Breast epithelium (tissue), 4 donors: Measurements from ENCODE around the gene CACNA1E. TPM values are rescaled to one million over a fixed set of nuclear protein-coding genes. Genes with fewer than 3 reads are reported as not detected.
A peak's percentile ranks its signal among the peaks of the same experiment; 100 is the strongest.

Experiments
- DNase-seq, 2 donors: peaks; one replicate each; pipeline ENCODE4 v3.0.0-alpha.2; 2019; ENCODE audit warnings: low spot score in 2 of 2
- H3K27ac ChIP-seq, 2 donors: fragments of 200-600 bp; sonication (generic) in 1 of 2; one replicate each; pipeline ENCODE4 v1.5.1; 2016 to 2019; ENCODE audit warnings: mild to moderate bottlenecking in 1 of 2
- H3K27me3 ChIP-seq, 2 donors: fragments of 200-600 bp; sonication (generic) in 1 of 2; one replicate each; pipeline versions ENCODE4 v1.5.1 to v1.6.0; 2017 to 2019; ENCODE audit warnings: control low read depth in 1 of 2, mild to moderate bottlenecking in 1 of 2
- H3K36me3 ChIP-seq: fragments of 200-600 bp; one replicate; pipeline ENCODE4 v1.5.1; 2019
- H3K4me1 ChIP-seq, 2 donors: fragments of 200-600 bp; sonication (generic); one replicate each; pipeline ENCODE4 v1.5.1; 2016 to 2019; ENCODE audit warnings: control low read depth in 1 of 2
- H3K4me3 ChIP-seq, 3 donors: fragments of 200-600 bp; sonication (generic); 1 replicate in 2 of 3; 2 replicates in 1 of 3; pipeline ENCODE4 v1.5.1; 2016 to 2019; ENCODE audit warnings: mild to moderate bottlenecking in 3 of 3, moderate library complexity in 2 of 3
- H3K9me3 ChIP-seq, 2 donors: fragments of 200-600 bp; sonication (generic) in 1 of 2; one replicate each; pipeline ENCODE4 v1.5.1; 2016 to 2019; ENCODE audit warnings: control low read depth in 1 of 2
- CTCF ChIP-seq, 3 donors: fragments of 450-650 bp; IDR thresholded peaks; one replicate each; pipeline ENCODE4 v1.5.1; 2016 to 2017; ENCODE audit warnings: antibody characterized with exemption in 3 of 3, mild to moderate bottlenecking in 3 of 3, moderate library complexity in 3 of 3
- POLR2A ChIP-seq: fragments of 450-650 bp; IDR thresholded peaks from one replicate; pipeline ENCODE4 v1.6.1; 2016; ENCODE audit warnings: antibody characterized with exemption, mild to moderate bottlenecking, moderate library complexity
- POLR2AphosphoS5 ChIP-seq, 3 donors: sonication (generic); formaldehyde crosslinking; IDR thresholded peaks; one replicate each; pipeline ENCODE4 v1.6.1; 2017; ENCODE audit warnings: antibody characterized with exemption in 3 of 3
- intact Hi-C: fragments of 100-400 bp; cut with DNase I; formaldehyde crosslinking; loops from one replicate; pipeline ENCODE4 v1.15.1; 2023; ENCODE audit warnings: low total_unique reads
- total RNA-seq, 3 donors: library from RNA; depleted of rRNA; stranded (reverse); fragments of >200 nt; gene quantifications; one replicate each; pipeline ENCODE4 v1.1.0, GENCODE V29; 2016

The CACNA1E gene
- under 1 TPM in 1 of 3 donors, not detected in 2; under 0.01 TPM for total RNA-seq

GRCh38 chr1:181483285-181484195, at the start of gene CACNA1E:
Gene CACNA1E (plus strand): TSS chr1:181483517. CDS start chr1:181483745, 228 bp downstream.
- no peak for DNase-seq
- Histone ChIP-seq H3K4me1 (peaks cover 0 to 4% of the 10 kb centered on the region in 2 donors), H3K27me3 (peaks cover 11 to 71% of the 10 kb centered on the region in 2 donors), H3K36me3 (no peaks in the 10 kb centered on the region), H3K27ac (no peak within 1 kb of the TSS), H3K4me3 (peak within 1 kb of the TSS in 2 of 3 donors; percentile 25 to 49), H3K9me3 (no peaks in the 10 kb centered on the region)
- TF ChIP-seq POLR2AphosphoS5 (IDR thresholded peaks at IDR 0.05) (no peak), POLR2A (no peak), CTCF (IDR thresholded peaks at IDR 0.05) (no peak)
- intact Hi-C loops: no loop called here

- no peaks in the 10 kb centered on the region for H3K4me1 ChIP-seq
- H3K36me3 ChIP-seq: no peaks in the 10 kb centered on the region
- TF ChIP-seq CTCF (IDR thresholded peaks at IDR 0.05) (no peak), POLR2A (no peak), POLR2AphosphoS5 (IDR thresholded peaks at IDR 0.05) (no peak)
- intact Hi-C loops: no loop called here
- H3K27ac ChIP-seq: no peak overlapping the region
- no peak for DNase-seq
- H3K9me3 ChIP-seq: no peaks in the 10 kb centered on the region
- H3K27me3 ChIP-seq: peaks cover 0 to 3% of the 10 kb centered on the region in 2 donors
- H3K4me3 ChIP-seq: no peak overlapping the region
Observed at GRCh38 chr1:181433931-181434330, 49.4 kb upstream of the CACNA1E start.

GRCh38 chr1:181438013-181438412, 45.3 kb upstream of the CACNA1E start:
- no peak for DNase-seq
- Histone ChIP-seq H3K4me3 (no peak overlapping the region), H3K9me3 (no peaks in the 10 kb centered on the region), H3K4me1 (no peaks in the 10 kb centered on the region), H3K27ac (no peak overlapping the region), H3K36me3 (no peaks in the 10 kb centered on the region), H3K27me3 (peaks cover 0 to 3% of the 10 kb centered on the region in 2 donors)
- TF ChIP-seq POLR2AphosphoS5 (IDR thresholded peaks at IDR 0.05) (no peak), POLR2A (no peak), CTCF (IDR thresholded peaks at IDR 0.05) (no peak)
- intact Hi-C loops: no loop called here

- intact Hi-C loops: no loop called here
- no peaks in the 10 kb centered on the region for H3K4me1 ChIP-seq
- no peaks in the 10 kb centered on the region for H3K36me3 ChIP-seq
- H3K27ac ChIP-seq: no peak overlapping the region
- H3K4me3 ChIP-seq: no peak overlapping the region
- no peak for DNase-seq
- H3K27me3 ChIP-seq: no peaks in the 10 kb centered on the region
- no peaks in the 10 kb centered on the region for H3K9me3 ChIP-seq
- no peak for TF ChIP-seq POLR2AphosphoS5 (IDR thresholded peaks at IDR 0.05)
- no peak for TF ChIP-seq POLR2A
- no peak for TF ChIP-seq CTCF (IDR thresholded peaks at IDR 0.05)
Observed at GRCh38 chr1:181440510-181440909, 42.8 kb upstream of the CACNA1E start.

GRCh38 chr1:181442181-181442525, 41.2 kb upstream of the CACNA1E start:
- no peak overlapping the region for H3K4me3 ChIP-seq
- no peak for DNase-seq
- no peak overlapping the region for H3K27ac ChIP-seq
- H3K9me3 ChIP-seq: no peaks in the 10 kb centered on the region
- H3K27me3 ChIP-seq: no peaks in the 10 kb centered on the region
- intact Hi-C loops: no loop called here
- H3K4me1 ChIP-seq: no peaks in the 10 kb centered on the region
- H3K36me3 ChIP-seq: no peaks in the 10 kb centered on the region
- TF ChIP-seq POLR2A (no peak), CTCF (IDR thresholded peaks at IDR 0.05) (no peak), POLR2AphosphoS5 (IDR thresholded peaks at IDR 0.05) (no peak)
